Right renal pelvis (tissue), 4 donors: Measurements from ENCODE around the gene GPX3. TPM values are rescaled to one million over a fixed set of nuclear protein-coding genes. Genes with fewer than 3 reads are reported as not detected.

Source experiments
- DNase-seq, 4 donors: peaks; one replicate each; pipeline ENCODE4 v3.0.0-alpha.2; 2013; ENCODE audit warnings: low read depth in 4 of 4, low spot score in 3 of 4, missing footprints in 1 of 4
- polyA plus RNA-seq, 4 donors: library from polyadenylated mRNA; unstranded; fragments of 120-200 nt; gene quantifications; one replicate each; pipeline ENCODE4 v1.2.1, GENCODE V29; 2013; ENCODE audit not compliant: insufficient read length in 4 of 4

GPX3 gene
- polyA plus RNA-seq, 4 donors = 1,069 to 1,625 (median 1,367) TPM

GRCh38 chr5:151054709-151055108 is 34.3 kb downstream of the GPX3 start:
- no peak for DNase-seq

DNA sequence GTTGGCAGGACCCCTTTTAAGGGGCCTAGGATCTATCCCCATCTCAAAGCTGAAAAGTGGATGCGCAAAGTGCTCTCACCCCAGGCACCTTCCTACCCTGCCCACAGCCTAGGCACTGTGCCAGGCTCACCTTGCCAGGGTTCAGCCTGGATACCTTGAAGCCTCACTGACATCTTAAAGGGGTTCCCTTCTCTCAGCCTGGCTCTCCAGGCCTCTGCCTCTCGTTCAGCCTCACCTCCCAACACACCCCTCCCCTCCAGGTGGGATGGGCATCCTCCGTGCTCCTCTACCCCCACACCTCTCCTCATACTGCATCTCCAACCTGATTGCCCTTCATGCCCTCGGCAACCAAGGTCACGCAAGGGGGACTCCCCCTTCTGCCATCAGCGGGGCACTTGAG is 34.9 kb downstream of the GPX3 start:
- DNase-seq = no peak

DNA sequence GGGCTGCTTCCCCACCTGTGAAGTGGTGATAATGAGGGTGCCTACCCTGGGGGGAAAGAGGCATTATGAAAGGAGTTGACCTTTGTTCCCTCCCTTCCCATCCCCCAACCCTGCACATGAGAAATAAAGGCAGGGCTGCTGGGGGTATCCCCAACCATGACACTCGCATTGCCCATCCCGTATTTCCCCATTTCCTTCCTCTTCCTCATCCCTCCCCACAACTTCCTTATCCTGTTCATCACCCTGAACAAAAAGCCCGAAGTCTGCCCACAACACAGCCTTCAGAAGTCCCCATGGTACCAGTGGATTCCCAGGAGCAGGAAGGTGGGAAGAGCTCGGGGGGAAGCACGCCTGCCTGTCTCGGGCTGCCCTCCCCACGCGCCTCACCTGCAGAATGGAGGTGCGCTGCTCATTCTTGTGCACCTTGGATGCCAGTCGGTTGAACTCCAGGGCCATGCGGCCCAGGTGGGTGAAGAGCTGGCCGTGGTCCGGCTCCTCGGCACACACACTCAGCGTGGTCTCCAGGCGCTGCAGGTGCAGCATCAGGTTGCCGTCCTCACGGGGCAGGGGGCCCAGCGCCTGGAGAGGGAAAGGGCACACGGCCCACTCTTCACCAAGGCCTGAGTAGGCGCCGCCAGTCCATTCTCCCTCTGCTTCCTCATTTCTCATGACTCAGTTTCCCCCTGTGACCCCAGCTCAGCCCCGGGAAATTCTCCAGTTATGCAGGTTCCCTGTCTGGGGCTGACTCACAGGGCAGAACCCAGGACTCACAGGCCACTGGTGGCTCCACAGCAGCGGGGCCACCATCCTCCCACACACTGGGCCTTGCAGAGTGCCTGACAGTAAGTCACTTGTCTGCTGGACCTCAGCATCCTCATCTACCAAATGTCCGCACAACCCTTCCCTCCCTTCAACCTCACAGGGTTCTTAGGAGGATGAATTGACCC is 36.3 kb downstream of the GPX3 start:
- no peak for DNase-seq

DNA sequence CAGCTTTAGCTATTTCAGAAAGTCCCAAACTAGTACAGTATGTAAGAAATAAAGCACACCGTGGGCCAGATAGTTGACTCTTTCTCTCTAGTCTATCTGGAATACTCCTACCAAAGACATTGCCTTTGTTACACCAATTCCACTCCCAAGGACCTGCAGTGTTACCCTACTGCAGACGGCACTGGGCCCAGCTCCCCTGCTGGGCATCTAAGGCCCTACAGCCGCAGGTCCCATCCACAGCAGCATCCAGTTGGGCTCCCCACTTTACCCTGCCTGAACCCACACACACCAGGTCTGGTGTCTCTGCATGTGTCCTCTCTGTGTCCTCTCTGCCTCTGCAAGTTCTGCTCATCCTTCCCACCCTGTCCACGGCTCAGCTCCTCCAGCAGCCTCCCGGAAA is 37.9 kb downstream of the GPX3 start:
- no peak for DNase-seq

DNA sequence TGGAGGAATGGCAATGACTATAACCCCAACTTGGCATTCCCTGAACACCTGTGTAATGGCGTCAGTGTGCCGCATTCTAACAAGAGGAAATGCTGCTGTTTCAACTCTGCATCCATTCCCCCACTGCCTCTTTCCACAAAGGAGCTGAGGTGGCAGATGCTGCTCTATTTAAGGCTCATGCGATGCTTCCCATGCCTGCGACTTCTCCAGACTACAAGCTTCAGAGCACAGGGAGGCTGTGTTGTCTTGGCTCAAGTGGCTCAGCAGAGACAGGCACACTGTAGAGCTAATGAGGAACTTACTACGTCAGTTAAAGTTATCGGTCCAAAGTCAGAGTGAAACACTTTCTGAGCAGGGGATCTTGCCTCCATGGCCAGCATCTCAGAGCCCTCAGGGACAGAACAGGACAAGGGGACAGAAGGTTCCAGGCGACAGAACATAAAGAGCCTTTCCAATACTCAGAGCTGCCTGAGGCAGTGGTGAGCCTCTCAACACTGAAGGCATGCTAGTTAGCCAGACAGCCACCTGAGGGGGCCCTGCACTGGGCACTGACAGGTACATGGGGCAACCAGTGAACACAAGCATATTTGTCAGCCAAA is 38.6 kb downstream of the GPX3 start:
- no peak for DNase-seq

DNA sequence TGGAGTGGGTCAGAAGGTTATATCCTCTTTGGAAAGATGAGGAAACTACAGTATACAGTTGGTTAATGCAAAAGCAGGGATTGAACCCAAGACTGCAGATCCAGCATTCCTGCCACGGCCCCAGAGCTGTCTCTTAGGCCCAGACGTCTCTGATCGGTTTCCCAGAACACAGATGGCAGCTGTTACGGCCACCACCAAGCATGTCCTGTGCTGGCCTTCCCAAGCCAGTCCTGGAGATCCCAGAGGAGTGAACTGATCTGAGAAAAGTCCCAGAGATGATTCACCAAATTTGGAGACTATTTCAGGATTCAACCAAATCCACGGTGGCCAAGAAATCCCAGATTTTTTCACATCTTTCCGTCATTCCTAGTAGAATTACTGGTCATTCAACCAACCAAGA is 40.4 kb downstream of the GPX3 start:
- no peak for DNase-seq

DNA sequence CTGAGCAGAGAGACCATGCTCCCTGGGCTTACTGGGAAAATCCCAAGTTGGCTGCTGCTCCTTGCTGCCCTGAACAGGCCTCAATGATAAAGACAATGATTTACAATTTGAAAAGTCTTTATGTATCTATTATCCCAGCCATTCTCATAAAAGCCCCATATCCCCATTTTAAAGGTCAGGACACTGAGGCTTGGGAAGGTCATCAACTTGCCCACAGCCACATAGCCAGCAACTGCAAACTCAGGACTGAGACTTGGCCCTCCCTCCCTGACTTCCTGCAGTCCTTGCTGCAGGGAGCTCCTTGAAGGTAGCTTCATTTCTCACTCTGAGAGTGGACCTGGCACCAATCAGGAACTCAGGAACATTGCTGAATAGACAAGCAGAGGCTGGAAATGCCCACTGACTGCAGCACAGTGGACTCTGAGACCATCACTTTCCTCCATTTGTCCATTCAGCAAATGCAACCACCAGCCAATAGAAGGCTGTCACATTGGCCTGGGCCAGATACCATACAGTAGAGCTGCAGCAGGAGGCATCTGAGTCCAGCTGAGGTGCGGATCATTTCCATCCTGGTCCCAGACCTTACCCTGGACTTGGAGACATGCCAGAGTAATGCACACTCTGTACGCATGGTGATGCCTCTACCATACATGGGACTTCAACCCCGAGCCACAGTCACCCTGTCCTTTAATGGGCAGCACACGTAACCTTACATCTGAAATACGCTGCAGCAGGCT is 42.2 kb downstream of the GPX3 start:
- DNase-seq = no peak

- no peak for DNase-seq
Measured at GRCh38 chr5:151063142-151063989, 43.0 kb downstream of the GPX3 start.

DNA sequence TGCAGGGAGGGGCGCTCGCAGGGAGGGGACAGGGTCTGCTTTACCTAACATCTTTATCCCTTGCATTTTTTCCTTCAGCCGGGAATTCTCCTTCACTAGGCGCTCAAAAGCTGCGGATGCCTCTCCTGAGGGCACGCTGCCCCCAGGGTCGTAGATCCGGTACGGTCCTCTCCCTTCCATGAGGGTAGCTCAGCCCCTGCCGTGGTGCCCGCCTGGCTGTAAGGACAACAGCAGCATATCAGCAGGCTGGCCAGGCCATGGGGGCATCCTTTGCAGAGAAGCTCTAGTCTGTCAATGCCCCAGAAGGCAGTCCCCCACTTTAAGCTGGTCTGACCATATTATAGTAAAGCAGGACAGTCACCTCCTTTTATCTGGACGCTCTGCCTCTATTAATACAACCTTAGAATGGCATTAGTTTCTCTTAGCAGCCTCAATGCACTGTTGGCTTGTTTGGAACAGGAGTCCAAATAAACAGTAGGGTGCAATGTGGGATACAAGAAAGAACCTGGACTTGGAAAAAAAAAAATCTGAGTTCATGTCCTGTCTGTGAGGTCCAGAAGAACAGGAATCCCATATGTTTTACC is 44.6 kb downstream of the GPX3 start:
- no peak for DNase-seq

GRCh38 chr5:151065609-151066008 is 45.2 kb downstream of the GPX3 start:
- no peak for DNase-seq

DNA sequence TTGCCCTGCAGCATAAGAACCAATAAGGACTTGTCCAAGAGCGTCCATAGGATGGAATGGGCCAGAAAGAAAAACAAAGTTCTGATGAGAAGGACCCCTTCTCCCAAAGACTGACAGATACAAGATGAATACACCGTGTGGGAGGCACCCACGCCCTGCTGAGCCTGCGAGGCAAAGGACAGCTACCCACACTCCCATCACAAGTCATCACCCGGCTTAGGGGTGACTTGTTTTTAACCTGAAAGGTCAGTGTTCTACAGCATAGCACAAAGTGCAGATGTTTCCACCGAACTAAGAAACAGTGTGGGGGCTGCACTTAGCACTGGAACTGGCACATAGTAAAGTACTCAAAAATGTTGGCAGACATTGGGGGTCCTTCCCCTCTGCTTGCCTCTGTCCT is 46.5 kb downstream of the GPX3 start:
- no peak for DNase-seq

DNA sequence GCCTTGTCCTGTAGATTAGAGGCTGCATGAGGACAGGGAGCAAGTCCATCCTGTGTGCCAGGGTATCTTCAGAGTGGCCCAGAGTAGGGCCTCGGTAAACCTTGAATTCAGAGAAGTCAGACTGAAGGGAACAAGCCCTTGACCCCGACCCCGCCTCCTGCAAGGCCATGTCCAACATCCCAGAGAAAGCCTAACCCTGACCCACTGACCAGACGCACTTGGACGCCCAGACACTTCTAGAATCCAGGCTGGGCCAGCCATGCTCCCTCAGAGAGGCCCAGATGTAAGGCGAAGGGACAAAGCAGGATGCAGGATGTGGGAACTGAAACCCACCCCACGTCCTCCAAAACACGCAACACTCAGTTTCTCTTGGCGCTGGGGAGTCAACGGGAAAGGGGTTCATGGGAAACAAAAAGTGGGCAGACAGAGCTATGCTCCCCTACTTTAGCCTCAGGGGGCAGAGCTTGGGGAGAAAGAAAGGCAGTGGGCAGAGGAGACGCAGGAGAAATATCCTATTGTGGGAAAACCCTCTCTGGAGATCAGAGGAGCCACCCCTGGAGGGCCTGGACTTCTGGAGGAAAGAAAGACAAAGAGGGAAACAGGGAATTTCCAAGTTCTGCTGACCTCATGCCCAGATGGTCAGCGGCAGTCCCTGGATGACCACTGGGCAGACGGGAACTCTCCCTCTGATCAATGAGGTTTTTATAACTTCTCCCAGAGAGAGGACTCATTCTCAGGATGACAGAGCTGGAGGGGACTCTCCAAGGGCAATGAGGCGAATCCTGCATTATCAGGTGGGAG is 47.4 kb downstream of the GPX3 start:
- no peak for DNase-seq

- no peak for DNase-seq
Measured at GRCh38 chr5:151068433-151069197, 48.2 kb downstream of the GPX3 start.

GRCh38 chr5:151070449-151070848 is 50.1 kb downstream of the GPX3 start:
- no peak for DNase-seq

- DNase-seq = no peak
Measured at GRCh38 chr5:151071021-151071420, 50.6 kb downstream of the GPX3 start.

DNA sequence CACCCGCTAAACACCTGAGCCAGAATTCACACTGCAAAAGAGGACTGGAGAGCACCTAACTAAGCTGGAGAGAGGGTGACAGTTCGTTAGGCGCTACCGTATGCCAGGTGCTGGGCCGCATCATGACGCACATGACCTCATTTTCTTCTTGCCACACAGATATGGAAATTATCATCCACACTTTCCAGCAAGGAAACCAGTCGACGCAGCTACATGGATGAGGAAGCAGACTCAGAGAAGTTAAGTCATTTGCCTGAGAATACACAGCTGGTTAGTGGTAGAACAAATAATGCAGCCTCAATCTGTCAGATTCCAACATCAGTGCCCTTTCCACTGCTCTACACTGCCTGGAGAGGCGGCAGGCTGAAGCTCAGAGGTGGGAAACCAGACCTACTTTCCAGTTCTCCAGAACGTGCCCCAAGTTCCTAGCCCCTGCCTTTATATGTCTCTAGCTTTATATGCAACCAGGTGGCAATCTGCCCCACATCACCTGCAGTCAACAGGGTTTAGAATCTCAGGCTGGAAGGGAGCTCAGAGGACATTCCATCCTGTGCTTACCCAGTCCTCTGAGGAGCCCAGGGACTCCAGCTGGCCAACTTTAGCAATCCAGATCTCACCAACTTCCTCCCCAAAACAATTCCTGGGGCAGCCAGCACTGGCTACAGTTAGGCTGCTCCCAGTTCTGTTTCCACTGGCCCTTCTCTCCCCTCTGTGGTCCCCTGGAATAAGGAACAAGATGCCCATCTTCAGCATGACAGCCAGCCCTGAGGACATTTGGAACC is 51.6 kb downstream of the GPX3 start:
- DNase-seq = no peak

GRCh38 chr5:151072630-151073025 is 52.2 kb downstream of the GPX3 start:
- no peak for DNase-seq

DNA sequence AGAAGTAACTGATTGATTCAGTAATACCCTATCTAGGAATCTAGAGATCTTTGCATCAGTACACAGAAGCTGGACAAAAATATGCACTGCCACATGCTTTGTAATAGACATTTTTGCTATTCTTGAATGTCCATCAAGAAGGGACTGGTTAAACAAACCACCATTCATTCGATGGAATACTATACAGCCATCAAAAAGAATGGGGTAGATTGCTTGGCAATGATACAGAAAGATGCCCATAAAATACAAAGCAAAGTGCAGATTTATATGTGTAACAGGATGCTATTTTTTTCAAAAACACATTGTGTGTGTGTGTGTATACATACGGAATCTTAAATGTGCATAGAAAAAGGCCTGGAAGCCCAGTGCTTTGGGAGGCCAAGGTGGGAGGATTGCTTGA is 52.9 kb downstream of the GPX3 start:
- DNase-seq = no peak
